ENCODE data around the gene CAMK4.

The CAMK4 gene

DNA sequence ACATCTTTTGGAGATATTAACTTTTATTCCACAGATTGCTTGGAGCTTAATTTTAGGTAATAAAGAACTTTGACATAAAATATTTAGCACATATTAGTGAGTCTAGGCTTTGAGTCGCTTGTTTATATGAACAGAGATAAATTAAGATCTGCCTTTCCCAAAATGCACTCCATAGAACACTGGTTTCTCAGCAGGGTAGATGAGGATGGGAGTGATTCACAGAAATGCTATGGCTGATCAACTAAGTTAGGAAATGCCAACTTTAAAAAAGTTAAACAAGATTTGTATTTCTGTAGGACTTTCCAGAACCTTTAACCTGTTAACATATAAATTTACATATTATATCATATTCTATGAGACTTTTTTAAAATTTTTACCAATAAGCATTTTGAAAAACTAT lies 222.9 kb downstream of the CAMK4 start:
- DNase-seq = no peak

GRCh38 chr5:111447822-111448221 lies 223.6 kb downstream of the CAMK4 start:
- DNase-seq = no peak

- no peak for DNase-seq
Measured at GRCh38 chr5:111453295-111453694, 229.1 kb downstream of the CAMK4 start.

DNA sequence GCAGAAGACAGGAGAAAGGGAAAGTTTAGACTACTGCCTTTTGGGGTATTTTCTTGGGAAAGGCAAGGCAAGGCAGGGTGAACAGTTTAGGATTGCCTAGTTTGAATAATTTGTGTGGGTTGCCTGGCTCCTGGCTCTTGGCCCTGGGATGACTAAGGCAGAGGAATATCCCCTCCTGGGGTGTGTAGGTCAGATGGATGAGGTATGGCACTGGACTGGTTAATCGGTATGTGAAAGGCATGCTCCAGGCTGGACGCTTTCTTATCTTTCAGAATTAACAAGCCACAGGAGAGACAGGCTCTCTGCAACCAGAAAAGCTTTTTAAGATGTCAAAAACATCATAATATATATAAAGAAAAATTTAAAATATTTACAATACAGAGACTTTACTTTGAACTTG lies 229.6 kb downstream of the CAMK4 start:
- no peak for DNase-seq

DNA sequence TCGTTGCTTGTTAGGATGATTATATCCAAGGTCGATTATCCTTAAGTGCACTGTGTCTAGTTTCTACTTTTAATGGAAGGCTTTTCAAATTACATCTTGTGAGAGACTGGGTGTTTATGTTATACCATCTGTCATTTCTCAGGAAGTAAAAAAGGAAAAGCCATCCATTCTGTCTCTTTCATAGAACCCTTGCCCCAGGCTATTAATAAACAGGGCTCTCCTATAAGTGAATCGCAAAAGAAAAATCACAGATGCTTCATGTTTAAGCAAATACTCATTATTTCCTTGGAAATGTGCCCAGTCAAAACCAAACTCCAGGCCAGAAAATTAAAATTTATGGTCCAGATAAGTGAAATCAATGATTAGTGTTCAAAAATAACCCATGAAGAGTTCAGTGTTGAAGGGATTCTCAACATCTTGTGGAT lies 230.0 kb downstream of the CAMK4 start:
- no peak for DNase-seq

DNA sequence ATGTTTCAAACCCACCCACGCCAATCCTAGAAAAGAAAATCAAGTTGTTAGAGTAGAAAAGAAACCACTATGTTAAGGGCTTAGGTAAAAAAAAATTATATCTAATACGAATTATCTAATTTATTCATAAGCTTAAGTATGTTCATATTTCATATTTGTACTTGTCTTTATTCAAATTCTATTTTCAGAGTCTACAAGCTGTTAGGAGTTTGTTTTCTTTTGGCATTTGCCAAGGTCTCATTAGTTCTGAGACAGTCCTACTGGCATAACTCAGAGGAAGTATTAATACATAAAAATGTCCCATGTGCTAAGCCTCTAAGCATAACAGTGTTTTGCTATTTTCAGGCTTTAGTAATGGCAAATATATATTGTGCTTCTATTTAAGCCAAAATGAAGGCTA lies 230.6 kb downstream of the CAMK4 start:
- DNase-seq = no peak

DNA sequence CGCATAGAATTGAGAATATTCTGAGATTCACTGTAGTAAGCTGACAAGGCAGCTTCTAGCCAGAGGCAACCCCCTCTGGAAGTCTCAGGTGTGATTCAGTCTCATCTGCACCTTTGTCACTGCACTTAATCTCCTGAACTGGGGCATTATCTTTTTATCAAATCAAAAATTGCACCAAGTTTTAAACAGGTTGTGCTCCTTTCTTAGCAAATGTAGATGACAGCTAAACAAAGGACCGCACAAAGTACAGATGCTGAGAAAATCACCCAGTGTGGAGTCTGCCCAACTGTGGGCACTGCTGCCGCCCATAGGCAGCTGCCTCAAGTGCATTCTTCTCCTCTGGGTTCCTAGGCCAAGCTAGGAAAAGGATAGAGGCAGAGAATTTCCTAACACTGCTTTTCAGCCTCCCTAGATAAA lies 237.1 kb downstream of the CAMK4 start:
- DNase-seq = no peak

DNA sequence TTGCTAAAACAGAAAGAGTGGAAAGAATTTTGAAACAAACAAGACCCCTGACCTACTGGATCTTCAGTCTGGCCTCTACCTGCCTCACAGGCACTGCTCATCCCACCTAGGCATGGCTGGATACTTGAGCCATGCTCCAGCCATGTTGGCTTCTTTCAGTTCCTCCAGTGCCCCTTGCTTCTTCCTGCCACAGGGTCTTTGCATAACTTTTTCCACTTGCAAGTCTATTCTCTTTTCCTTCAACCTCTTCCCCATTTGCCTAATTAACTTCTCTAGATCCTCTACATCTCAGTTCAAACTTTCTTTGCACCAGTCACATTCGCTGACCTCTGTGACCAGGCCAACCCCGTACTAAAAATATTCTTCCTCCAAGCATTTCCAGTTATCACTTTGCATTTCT lies 237.8 kb downstream of the CAMK4 start:
- no peak for DNase-seq

DNA sequence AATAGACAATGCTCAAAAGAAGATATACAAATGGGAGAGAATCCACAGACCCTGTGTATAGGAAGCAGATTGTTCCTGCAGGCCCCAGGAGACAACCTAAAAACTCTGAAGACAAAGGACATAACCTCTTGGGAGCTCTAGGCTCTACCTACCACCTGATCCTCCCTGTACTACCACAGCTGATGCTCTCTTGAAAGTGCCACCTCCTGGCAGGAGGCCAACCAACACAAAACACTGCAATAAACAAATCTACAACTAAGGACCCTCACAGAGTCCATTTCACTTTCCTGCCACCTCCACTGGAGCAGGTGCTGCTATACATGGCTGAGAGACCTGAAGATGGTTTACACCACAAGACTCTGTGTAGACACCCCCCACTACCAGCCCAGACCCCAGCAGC lies 239.1 kb downstream of the CAMK4 start:
- no peak for DNase-seq

DNA sequence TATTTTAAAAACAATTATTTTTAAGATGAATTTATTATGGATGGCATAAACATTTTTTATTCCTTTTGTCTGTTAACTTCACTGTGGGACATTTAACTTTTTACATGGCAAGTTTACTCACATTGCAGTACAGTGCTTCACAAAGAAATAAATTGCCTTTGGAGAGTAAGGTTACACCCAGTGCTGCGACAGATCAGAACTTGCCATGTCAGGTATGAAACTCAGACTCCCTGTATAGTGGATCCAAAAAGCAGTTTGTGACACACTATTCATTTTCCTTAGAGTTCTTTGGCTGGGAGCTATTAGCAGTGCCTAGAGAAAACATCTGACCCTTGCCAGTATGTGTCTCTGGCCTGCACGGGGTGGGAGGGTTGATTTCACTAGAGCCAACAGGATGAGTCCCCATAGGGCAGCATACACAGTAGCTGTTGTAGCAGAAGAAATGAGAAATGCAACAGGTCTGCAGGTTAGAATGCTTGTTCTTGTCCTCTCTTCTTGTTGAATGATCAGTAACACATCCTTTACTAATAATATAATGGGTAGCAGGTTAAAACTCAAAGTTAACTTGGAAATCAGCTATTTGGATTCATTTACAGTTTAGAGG lies 245.2 kb downstream of the CAMK4 start:
- DNase-seq = no peak

DNA sequence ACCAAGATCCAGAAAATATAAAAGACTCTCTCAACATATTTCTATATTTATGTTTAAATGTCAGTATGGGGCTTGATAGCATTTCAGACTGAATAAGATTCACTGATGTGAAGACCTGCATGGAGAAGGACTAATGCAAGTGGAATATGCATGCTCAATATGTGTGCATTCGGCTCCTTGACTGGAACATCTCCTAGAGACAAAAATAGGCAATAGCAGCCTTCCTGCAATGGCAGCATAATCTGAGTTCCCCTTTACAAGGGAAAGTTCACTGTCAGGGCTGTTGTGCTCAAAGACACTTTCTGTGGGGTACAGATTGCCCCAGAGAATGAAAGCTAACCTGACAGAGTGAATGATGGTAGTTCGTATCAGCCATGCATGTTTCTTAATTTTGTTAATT lies 245.7 kb downstream of the CAMK4 start:
- no peak for DNase-seq

DNA sequence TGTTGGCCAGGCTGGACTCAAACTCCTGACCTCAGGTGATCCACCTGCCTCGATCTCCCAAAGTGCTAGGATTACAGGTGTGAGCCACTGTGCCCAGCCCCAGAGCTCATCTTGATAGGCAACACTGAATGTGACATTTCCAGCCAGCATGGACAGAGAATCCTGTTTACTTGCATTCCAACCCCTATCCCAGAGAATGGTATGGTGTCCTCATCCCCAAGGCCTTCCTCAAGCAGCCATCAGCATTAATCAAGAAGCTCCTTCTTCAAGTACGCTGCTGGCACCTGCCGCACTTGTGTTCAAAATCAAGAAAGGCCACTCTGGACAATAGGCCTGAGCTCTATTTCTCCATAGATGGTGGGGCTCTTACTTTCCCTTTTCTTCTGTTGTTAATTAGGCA lies 247.9 kb downstream of the CAMK4 start:
- DNase-seq = no peak

DNA sequence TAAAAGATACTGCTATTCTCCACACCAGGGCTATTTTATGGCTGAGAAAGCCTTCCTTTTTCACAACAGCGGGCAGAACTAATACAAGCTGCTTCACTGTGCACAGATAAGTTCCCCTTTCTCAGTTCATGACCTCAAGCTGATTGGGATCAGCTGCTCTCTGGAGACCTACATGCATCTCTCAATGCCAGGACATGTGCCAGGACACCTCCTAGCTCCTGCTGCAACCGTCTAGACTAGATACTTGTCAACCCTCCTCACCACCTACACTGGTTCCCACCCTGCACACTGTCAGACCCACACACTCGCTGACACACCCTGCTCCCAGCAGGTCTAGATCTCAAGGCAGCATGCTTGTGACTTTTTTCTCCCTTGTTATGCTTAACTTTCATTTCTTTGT lies 248.4 kb downstream of the CAMK4 start:
- DNase-seq = no peak

DNA sequence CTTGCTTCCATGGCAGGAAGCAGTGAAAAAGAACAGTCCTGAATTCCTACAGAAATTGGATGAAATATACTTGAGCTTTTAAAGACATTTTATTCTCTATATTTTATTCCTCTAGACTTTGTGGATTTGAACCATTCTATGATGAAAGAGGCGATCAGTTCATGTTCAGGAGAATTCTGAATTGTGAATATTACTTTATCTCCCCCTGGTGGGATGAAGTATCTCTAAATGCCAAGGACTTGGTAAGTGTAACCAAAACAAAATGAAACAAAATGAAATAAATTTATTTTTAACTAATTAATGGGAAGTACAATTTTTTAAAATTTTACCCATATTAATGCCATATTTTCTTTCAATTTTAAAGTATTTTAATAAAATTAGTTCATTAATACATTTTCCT lies 254.1 kb downstream of the CAMK4 start:
- no peak for DNase-seq

- DNase-seq = no peak
Measured at GRCh38 chr5:111478898-111479297, 254.7 kb downstream of the CAMK4 start.

GRCh38 chr5:111480346-111480745 lies 256.2 kb downstream of the CAMK4 start:
- DNase-seq = no peak

DNA sequence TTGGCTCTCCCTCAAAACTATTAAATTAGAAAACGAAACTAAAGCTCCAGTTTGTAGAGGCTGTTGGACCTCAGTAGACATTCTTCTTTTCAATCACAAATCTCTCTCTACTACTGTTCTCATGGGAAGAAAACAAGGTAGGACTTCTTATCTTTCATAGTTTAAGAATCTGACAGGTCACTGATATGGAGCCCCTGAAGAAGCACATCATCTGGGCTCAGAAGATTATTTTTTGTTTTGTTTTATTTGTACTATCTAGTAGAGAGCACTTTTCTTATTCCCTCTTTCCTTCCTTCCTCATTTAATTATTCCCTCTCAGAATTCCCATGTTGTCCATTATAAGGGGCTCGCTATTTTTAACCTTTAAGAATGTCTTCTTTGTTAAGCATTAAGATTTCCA lies 261.9 kb downstream of the CAMK4 start:
- no peak for DNase-seq

DNA sequence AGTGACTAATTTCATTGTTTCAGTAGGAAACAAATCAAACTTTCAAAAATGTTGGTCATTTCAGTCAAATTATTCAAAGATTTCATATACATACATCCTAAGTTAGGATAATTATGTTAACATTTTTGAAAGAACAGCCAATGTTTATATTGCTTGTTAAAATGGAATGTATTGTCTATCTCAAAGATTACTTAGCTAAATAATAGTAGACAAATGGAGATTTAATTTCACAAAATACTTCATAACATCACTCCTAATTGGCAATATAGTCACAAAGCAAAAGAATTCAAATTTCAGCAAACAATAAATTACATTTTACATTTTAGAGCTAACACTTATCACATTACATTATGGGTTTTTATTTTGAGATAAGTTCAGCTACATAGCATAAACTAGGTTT lies 262.7 kb downstream of the CAMK4 start:
- no peak for DNase-seq

DNA sequence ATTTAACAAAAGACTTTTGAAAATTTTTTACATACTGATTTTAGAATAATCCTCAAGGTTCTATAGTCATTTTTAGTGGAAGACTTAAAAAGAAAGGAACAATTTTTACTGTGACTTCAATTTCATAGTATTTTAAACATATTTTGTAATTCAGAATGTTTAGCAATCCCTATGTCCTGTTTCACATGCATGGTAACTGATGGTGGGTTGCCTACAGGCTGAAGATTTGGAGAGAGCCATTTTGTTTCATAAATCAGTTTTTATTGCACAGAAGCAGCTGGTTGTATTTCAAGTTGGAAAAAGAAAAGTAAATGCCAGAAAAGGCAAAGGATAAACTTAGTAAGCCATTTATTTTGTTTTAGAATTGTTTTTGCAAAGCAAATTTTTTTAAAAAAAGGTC lies 264.2 kb downstream of the CAMK4 start:
- no peak for DNase-seq

DNA sequence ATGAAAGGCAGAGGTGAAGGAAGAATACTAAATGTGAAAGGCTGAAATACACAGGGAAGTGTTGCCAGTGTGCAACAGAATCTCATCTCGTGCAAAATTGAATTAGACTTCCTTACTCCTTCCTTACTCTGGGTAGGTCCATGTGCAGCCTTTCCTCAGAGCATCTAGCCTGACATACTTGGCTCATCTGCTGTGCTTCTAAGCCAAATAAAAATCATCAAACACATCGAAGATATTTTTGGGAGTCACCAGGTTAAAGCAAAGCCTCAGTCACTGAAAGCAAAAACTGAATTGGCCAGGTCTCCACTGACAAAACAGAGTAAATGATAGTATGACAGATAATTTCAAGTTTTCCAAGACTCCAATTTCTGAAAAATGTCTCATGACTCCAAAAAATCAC lies 268.8 kb downstream of the CAMK4 start:
- DNase-seq = no peak

DNA sequence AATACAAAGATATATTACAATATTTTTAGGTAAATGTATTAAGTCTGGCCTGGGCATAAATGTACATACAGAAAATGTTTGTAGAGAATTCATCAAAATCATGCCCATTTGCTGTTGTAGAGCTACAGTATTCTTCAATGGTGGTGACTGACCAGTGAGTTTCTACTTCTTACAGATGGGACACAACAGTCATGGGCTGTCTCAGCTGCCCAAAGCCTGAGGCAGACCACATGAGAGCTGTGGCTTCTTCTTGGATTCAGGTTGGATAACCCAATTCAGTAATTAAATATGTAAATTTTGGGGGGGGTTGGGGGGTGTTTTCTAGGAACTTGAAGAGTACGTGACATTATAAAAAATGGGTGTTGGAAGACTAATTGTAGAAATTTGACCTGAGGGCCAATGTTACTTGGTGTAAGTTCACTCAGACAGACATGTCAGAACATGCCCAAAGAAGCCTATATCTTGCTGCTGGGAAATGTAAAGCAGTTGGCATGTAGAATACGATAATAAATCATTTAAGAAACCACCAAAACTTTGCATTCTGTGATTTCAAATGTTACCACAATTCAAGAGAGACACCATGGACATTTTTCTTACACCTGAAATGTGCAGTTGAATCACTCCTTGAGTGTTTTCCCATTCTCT lies 270.3 kb downstream of the CAMK4 start:
- DNase-seq = no peak

DNA sequence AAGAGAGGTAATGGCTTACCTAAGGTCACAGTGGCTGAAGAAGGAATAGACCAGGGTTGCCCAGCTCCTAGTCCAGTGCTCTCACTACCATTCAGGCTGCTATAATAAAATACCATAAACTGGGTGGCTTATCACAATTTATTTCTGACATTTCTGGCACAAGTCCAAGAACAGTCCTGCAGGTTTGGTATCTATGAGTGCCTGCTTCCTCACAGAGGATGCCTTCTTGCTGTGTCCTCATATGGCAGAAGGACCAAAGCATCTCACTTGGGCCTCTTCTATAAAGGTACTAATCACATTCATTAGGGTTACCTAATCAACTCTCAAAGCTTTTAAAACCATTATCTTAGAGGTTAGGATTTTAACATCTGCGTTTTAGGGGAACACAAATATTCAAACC lies 271.0 kb downstream of the CAMK4 start:
- DNase-seq = no peak

DNA sequence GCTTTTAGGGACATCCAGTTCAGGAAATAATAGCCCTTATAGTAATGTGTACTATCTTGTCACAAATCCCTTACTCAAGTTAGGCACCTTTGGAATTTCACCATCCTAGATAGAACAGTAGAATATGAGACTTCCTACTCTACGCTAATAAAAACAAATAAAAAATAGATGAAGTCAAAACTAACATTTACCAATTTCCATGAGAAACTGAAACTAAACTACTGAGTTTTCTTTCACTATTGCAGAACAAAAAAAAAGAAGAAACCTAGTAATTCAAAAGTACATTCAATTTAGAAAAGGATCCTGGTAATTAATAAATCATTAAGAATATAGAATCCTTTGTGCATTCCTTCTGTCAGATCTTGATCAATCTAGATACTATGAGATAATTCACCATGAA lies 274.2 kb downstream of the CAMK4 start:
- no peak for DNase-seq

GRCh38 chr5:111502956-111503355 lies 278.8 kb downstream of the CAMK4 start:
- no peak for DNase-seq

DNA sequence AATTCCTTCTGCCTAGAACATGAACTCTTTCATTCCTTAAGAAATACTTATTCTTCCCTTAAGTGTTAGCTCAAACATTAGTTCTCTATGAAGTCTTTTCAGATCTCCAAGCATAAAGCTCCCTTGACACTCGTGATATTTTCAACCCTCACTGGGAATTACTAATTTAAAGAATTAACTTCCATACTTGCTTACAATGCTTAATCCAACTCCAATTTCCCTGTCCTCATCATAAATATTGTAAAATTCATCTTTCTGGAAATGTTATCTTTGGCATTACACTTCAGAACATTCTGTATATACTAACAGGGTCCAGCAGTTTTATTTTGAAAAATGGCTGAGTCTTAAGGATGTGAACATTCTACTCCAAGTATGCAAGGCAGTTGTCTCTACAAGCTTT lies 280.9 kb downstream of the CAMK4 start:
- no peak for DNase-seq
